Measurements from ENCODE around the gene HNRNPUL2. TPM values are rescaled to one million over a fixed set of nuclear protein-coding genes. Genes with fewer than 3 reads are reported as not detected.

Gene HNRNPUL2
- total and polyA plus RNA-seq, 9 of the 15 experiments (the other 6 are each of a cell fraction or from before 2014, with no cell fraction given), result 0.89 to 44.3 (median 15.2) TPM

- no peak for TF ChIP-seq CTCFL (IDR thresholded peaks at IDR 0.05; ENCODE audit: borderline replicate concordance, insufficient read depth, low read depth, low read length, poor library complexity, severe bottlenecking)
- TF ChIP-seq SIN3B (IDR thresholded peaks at IDR 0.05; ENCODE audit: low read depth), result 0 out of 2 replicates have a peak, but pooled peaks have one; percentile 47
- 0 out of 2 replicates have a peak, but pooled peaks have one; percentile 6 for TF ChIP-seq TEAD4 (IDR thresholded peaks at IDR 0.05; ENCODE audit: low read length)
- TF ChIP-seq TEAD4 (CRISPR knock-in tag; IDR thresholded peaks at IDR 0.05; ENCODE audit: borderline replicate concordance), result no peak
- 0 out of 2 replicates have a peak, but pooled peaks have one; percentile 37 for TF ChIP-seq MITF (IDR thresholded peaks at IDR 0.05)
- 0 out of 2 replicates have a peak, but pooled peaks have one; percentile 3 for TF ChIP-seq BHLHE40 (IDR thresholded peaks at IDR 0.05; ENCODE audit: low read length)
- TF ChIP-seq NKRF (IDR thresholded peaks at IDR 0.05; ENCODE audit: borderline replicate concordance), result peak; percentile 47; the same call in 1 of the 2 replicates
- TF ChIP-seq SMARCE1 (IDR thresholded peaks at IDR 0.05), result peak; percentile 15
- peak; percentile 10 for TF ChIP-seq PHF20 (IDR thresholded peaks at IDR 0.05; ENCODE audit: partially characterized antibody)
- peak; percentile 57; the same call in 1 of the 2 replicates for TF ChIP-seq ZEB2 (IDR thresholded peaks at IDR 0.05)
- TF ChIP-seq ZNF589 (CRISPR knock-in tag; IDR thresholded peaks at IDR 0.05; ENCODE audit: low read depth), result 0 out of 2 replicates have a peak, but pooled peaks have one; percentile 16
- peak; percentile 6; the same call in 1 of the 2 replicates for TF ChIP-seq KAT7 (CRISPR knock-in tag; IDR thresholded peaks at IDR 0.05; ENCODE audit: borderline replicate concordance)
- no peak for TF ChIP-seq FOXJ2 (tag; IDR thresholded peaks at IDR 0.05)
- TF ChIP-seq SIN3A (IDR thresholded peaks at IDR 0.05; ENCODE audit: borderline replicate concordance in 2 of 2, control insufficient read depth in 1 of 2, low read depth in 2 of 2, low read length in 2 of 2), result peak in 1 of 2 experiments; percentile 59; a peak in 1 of 4 replicates
- TF ChIP-seq CC2D1A (IDR thresholded peaks at IDR 0.05), result peak; percentile 9; the same call in 1 of the 2 replicates
- TF ChIP-seq MED1 (CRISPR knock-in tag; IDR thresholded peaks at IDR 0.05; ENCODE audit: borderline replicate concordance), result no peak
- TF ChIP-seq RAD21 (CRISPR knock-in tag; conservative IDR thresholded peaks at IDR 0.05 in 1 of 2, IDR thresholded peaks at IDR 0.05 in 1 of 2), result no peak
Measured at GRCh38 chr11:62664405-62665074, 62.7 kb downstream of the HNRNPUL2 start (continued).
